SK-N-SH treated with all-trans-retinoic acid at 6 μM for 48 hours (cell line): ENCODE measurements around the gene SLC24A5.

Experiments
- ATAC-seq: fragments of 200-7000 bp; cut with Tn5 transposase; 3 replicates; pipeline ENCODE4 v1.9.1; 2020; ENCODE audit warnings: mild to moderate bottlenecking, moderate library complexity
- ARNTL ChIP-seq: fragments of 450-650 bp; formaldehyde crosslinking; IDR thresholded peaks from 2 replicates; pipeline ENCODE4 v1.5.0; 2020; ENCODE audit warnings: low read depth, mild to moderate bottlenecking, moderate library complexity, borderline replicate concordance
- BACH2 ChIP-seq: fragments of 250-450 bp; sonication (Bioruptor Pico); IDR thresholded peaks from 2 replicates; pipeline ENCODE4 v1.9.0; 2021; ENCODE audit warnings: mild to moderate bottlenecking, borderline replicate concordance
- CREB5 ChIP-seq: fragments of 250-450 bp; sonication (Bioruptor Pico); IDR thresholded peaks from 2 replicates; pipeline ENCODE4 v1.5.1; 2020; ENCODE audit warnings: low read depth, mild to moderate bottlenecking, moderate library complexity
- CSDC2 ChIP-seq: fragments of 250-450 bp; sonication (Bioruptor Pico); IDR thresholded peaks from 2 replicates; pipeline ENCODE4 v1.5.0; 2020; ENCODE audit warnings: mild to moderate bottlenecking, moderate library complexity
- CSRNP3 ChIP-seq: fragments of 250-450 bp; sonication (Bioruptor Pico); IDR thresholded peaks from 2 replicates; pipeline ENCODE4 v1.5.1; 2021; ENCODE audit warnings: mild to moderate bottlenecking, moderate library complexity
- ESRRG ChIP-seq: fragments of 250-450 bp; sonication (Bioruptor Pico); IDR thresholded peaks from 2 replicates; pipeline ENCODE4 v1.6.1; 2021; ENCODE audit warnings: mild to moderate bottlenecking
- GLIS3 ChIP-seq: fragments of 250-450 bp; sonication (Bioruptor Pico); IDR thresholded peaks from 2 replicates; pipeline ENCODE4 v1.5.0; 2020; ENCODE audit warnings: mild to moderate bottlenecking, moderate library complexity
- ISL1 ChIP-seq: fragments of 250-450 bp; sonication (Bioruptor Pico); IDR thresholded peaks from 2 replicates; pipeline ENCODE4 v2.1.2; 2022; ENCODE audit warnings: mild to moderate bottlenecking, moderate library complexity
- OSR1 ChIP-seq: fragments of 250-450 bp; sonication (Bioruptor Pico); IDR thresholded peaks from 2 replicates; pipeline ENCODE4 v1.8.0; 2022; ENCODE audit warnings: moderate library complexity, mild to moderate bottlenecking, inconsistent platforms
- POU6F1 ChIP-seq: fragments of 250-450 bp; sonication (Bioruptor Pico); IDR thresholded peaks from 2 replicates; pipeline ENCODE4 v1.8.0; 2021; ENCODE audit warnings: low read depth, mild to moderate bottlenecking, moderate library complexity, borderline replicate concordance
- PPARA ChIP-seq: fragments of 250-450 bp; sonication (Bioruptor Pico); IDR thresholded peaks from 2 replicates; pipeline ENCODE4 v1.5.0; 2020; ENCODE audit warnings: mild to moderate bottlenecking, borderline replicate concordance
- TCF4 ChIP-seq: fragments of 250-450 bp; sonication (Bioruptor Pico); IDR thresholded peaks from 2 replicates; pipeline ENCODE4 v1.8.0; 2021; ENCODE audit warnings: mild to moderate bottlenecking, moderate library complexity, borderline replicate concordance
- TOX ChIP-seq: fragments of 250-450 bp; sonication (Bioruptor Pico); IDR thresholded peaks from 2 replicates; pipeline ENCODE4 v1.8.0; 2021; ENCODE audit warnings: mild to moderate bottlenecking, moderate library complexity, borderline replicate concordance
- TSHZ2 ChIP-seq: fragments of 250-450 bp; sonication (Bioruptor Pico); IDR thresholded peaks from 2 replicates; pipeline ENCODE4 v1.5.0; 2020; ENCODE audit warnings: mild to moderate bottlenecking, moderate library complexity
- ZC3H10 ChIP-seq: fragments of 250-450 bp; sonication (Bioruptor Pico); IDR thresholded peaks from 2 replicates; pipeline ENCODE4 v1.5.1; 2021; ENCODE audit warnings: mild to moderate bottlenecking, moderate library complexity
- ZFP3 ChIP-seq: fragments of 250-450 bp; sonication (Bioruptor Pico); IDR thresholded peaks from 2 replicates; pipeline ENCODE4 v1.5.0; 2020; ENCODE audit warnings: mild to moderate bottlenecking, moderate library complexity
- ZFP30 ChIP-seq: fragments of 450-650 bp; formaldehyde crosslinking; IDR thresholded peaks from 2 replicates; pipeline ENCODE4 v1.5.0; 2022; ENCODE audit warnings: mild to moderate bottlenecking, moderate library complexity
- ZNF565 ChIP-seq: fragments of 450-650 bp; formaldehyde crosslinking; conservative IDR thresholded peaks from 2 replicates; pipeline ENCODE4 v1.5.0; 2020; ENCODE audit warnings: low read depth, mild to moderate bottlenecking, moderate library complexity
- ZNF70 ChIP-seq: fragments of 450-650 bp; formaldehyde crosslinking; IDR thresholded peaks from 2 replicates; pipeline ENCODE4 v1.5.0; 2020; ENCODE audit warnings: mild to moderate bottlenecking, moderate library complexity
- ZNF8 ChIP-seq: fragments of 450-650 bp; formaldehyde crosslinking; IDR thresholded peaks from 2 replicates; pipeline ENCODE4 v1.5.0; 2020; ENCODE audit warnings: mild to moderate bottlenecking, moderate library complexity

The SLC24A5 gene

GRCh38 chr15:48144889-48145288, 24.1 kb downstream of the SLC24A5 start:
- no peak; the same call in 2 of the 3 replicates for ATAC-seq
- TF ChIP-seq ISL1 (peak; percentile 13; the same call in 1 of the 2 replicates), ZNF565 (no peak)

GRCh38 chr15:48145923-48146322, 25.1 kb downstream of the SLC24A5 start:
- no peak for ATAC-seq
- TF ChIP-seq PPARA (no peak), TSHZ2 (no peak), ESRRG (CRISPR knock-in tag) (no peak), ZFP30 (no peak), CSRNP3 (no peak), ZNF70 (CRISPR knock-in tag) (no peak), ZFP3 (CRISPR knock-in tag) (no peak), TOX (CRISPR knock-in tag) (no peak), TCF4 (no peak), ZNF565 (no peak), ARNTL (no peak), BACH2 (CRISPR knock-in tag) (no peak), ZC3H10 (no peak), OSR1 (CRISPR knock-in tag) (no peak), ISL1 (no peak), CREB5 (CRISPR knock-in tag) (no peak)

- TF ChIP-seq ISL1 (no peak), ZNF70 (CRISPR knock-in tag) (no peak), ZNF8 (CRISPR knock-in tag) (no peak), CREB5 (CRISPR knock-in tag) (no peak), ZC3H10 (no peak), TCF4 (no peak), TOX (CRISPR knock-in tag) (no peak), ZFP30 (no peak), GLIS3 (no peak), CSDC2 (CRISPR knock-in tag) (no peak), BACH2 (CRISPR knock-in tag) (no peak), POU6F1 (CRISPR knock-in tag) (no peak), ESRRG (CRISPR knock-in tag) (no peak), ARNTL (no peak), TSHZ2 (no peak)
- ATAC-seq = no peak
These were observed 26.6 kb downstream of the SLC24A5 start for GRCh38 chr15:48147358-48147757.
